Measurements from ENCODE around the gene AR.
"Not testable (repeated sequence)": the region's sequence is repeated elsewhere in the genome, so short reads cannot be mapped to it uniquely, and the experiment has no call there.

AR gene

DNA sequence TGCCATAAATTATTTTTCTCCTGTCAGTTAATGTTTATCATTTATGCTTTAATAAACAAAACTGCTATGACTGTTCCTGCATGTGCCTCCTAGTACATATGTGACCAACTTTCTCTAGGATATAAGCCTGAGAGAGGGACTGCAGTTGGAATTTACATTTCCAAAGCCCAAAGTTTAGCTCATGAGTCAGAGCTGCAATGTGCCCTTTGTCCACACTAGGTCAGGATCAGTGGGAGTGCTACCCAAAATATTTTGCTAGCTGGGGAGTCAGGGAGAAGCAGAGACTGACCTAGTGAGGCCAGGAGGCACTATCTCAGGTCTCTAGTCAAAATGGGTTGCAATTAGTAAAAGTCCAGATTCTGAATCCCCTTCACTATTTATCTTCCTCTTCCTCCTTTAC, 92.7 kb downstream of the AR start:
- H3F3A ChIP-seq (ENCODE audit: low read depth): no peaks in the 10 kb centered on the region
- no peaks in the 10 kb centered on the region for H3K27me3 ChIP-seq (ENCODE audit: insufficient read depth, low read length, poor library complexity, severe bottlenecking)
- H3K9ac ChIP-seq (ENCODE audit: low read depth, low read length, poor library complexity, severe bottlenecking): no peak overlapping the region
- H3K4me3 ChIP-seq (ENCODE audit: low read length, poor library complexity, severe bottlenecking): no peak overlapping the region
- TF ChIP-seq, protein P1, sequence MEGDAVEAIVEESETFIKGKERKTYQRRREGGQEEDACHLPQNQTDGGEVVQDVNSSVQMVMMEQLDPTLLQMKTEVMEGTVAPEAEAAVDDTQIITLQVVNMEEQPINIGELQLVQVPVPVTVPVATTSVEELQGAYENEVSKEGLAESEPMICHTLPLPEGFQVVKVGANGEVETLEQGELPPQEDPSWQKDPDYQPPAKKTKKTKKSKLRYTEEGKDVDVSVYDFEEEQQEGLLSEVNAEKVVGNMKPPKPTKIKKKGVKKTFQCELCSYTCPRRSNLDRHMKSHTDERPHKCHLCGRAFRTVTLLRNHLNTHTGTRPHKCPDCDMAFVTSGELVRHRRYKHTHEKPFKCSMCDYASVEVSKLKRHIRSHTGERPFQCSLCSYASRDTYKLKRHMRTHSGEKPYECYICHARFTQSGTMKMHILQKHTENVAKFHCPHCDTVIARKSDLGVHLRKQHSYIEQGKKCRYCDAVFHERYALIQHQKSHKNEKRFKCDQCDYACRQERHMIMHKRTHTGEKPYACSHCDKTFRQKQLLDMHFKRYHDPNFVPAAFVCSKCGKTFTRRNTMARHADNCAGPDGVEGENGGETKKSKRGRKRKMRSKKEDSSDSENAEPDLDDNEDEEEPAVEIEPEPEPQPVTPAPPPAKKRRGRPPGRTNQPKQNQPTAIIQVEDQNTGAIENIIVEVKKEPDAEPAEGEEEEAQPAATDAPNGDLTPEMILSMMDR (conservative IDR thresholded peaks at IDR 0.05; ENCODE audit: low read length): no peak
- no peak for TF ChIP-seq EZH2phosphoT487 (IDR thresholded peaks at IDR 0.05; ENCODE audit: borderline replicate concordance)
- H3K36me3 ChIP-seq (ENCODE audit: insufficient read depth, low read length): no peaks in the 10 kb centered on the region
- H3K9me2 ChIP-seq (replicated peaks; ENCODE audit: low read depth, low read length): no peaks in the 10 kb centered on the region
- no peak overlapping the region for H3K4me2 ChIP-seq (ENCODE audit: low read depth, low read length, poor library complexity, severe bottlenecking)
- no peaks in the 10 kb centered on the region for H3K4me1 ChIP-seq (ENCODE audit: insufficient read depth, low read length, poor library complexity, severe bottlenecking)
- H3K79me2 ChIP-seq (ENCODE audit: insufficient read depth, low read length): no peaks in the 10 kb centered on the region
- H3K9me3 ChIP-seq (ENCODE audit: insufficient read depth, low read depth, low read length): no peaks in the 10 kb centered on the region
- no peak overlapping the region for H2AFZ ChIP-seq (ENCODE audit: low read length)
- no peaks in the 10 kb centered on the region for H4K20me1 ChIP-seq (ENCODE audit: insufficient read depth, low read length, poor library complexity, severe bottlenecking)

DNA sequence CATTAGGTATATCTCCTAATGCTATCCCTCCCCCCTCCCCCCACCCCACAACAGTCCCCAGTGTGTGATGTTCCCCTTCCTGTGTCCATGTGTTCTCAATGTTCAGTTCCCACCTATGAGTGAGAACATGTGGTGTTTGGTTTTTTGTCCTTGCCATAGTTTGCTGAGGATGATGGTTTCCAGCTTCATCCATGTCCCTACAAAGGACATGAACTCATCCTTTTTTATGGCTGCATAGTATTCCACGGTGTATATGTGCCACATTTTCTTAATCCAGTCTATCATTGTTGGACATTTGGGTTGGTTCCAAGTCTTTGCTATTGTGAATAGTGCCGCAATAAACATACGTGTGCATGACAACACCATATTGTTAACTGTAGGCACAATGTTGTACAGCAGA, 93.5 kb downstream of the AR start:
- H4K20me1 ChIP-seq (ENCODE audit: insufficient read depth, low read length, poor library complexity, severe bottlenecking); H3K4me1 ChIP-seq (ENCODE audit: insufficient read depth, low read length, poor library complexity, severe bottlenecking); H3K9ac ChIP-seq (ENCODE audit: low read depth, low read length, poor library complexity, severe bottlenecking); H3F3A ChIP-seq (ENCODE audit: low read depth); H3K4me2 ChIP-seq (ENCODE audit: low read depth, low read length, poor library complexity, severe bottlenecking); H2AFZ ChIP-seq (ENCODE audit: low read length); H3K9me2 ChIP-seq (replicated peaks; ENCODE audit: low read depth, low read length); H3K27me3 ChIP-seq (ENCODE audit: insufficient read depth, low read length, poor library complexity, severe bottlenecking); H3K4me3 ChIP-seq (ENCODE audit: low read length, poor library complexity, severe bottlenecking); H3K36me3 ChIP-seq (ENCODE audit: insufficient read depth, low read length); H3K79me2 ChIP-seq (ENCODE audit: insufficient read depth, low read length); H3K9me3 ChIP-seq (ENCODE audit: insufficient read depth, low read depth, low read length): not testable (repeated sequence)

DNA sequence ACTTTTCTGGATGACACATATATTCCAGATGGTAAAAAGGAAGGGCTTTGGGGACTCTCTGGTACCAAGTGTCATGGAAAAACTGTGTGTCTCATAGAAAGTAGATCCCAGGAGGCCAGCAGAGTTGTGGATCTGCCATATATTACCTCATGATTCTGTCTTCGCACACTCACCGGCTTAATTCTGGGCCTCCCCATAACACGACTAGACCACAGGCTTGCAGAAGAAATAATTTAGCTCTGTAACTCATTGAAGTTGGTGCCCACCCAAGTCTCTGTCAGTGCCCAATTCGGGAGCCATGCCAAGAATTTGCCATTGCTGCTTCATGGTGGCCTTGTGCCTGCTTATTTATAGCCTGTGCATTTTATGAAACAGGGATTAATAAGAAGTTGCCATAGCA, 104.5 kb downstream of the AR start:
- no peak overlapping the region for H3K4me3 ChIP-seq (ENCODE audit: low read length, poor library complexity, severe bottlenecking)
- H2AFZ ChIP-seq (ENCODE audit: low read length): no peak overlapping the region
- no peaks in the 10 kb centered on the region for H3F3A ChIP-seq (ENCODE audit: low read depth)
- H3K27me3 ChIP-seq (ENCODE audit: insufficient read depth, low read length, poor library complexity, severe bottlenecking): no peaks in the 10 kb centered on the region
- H3K36me3 ChIP-seq (ENCODE audit: insufficient read depth, low read length): no peaks in the 10 kb centered on the region
- no peaks in the 10 kb centered on the region for H3K4me1 ChIP-seq (ENCODE audit: insufficient read depth, low read length, poor library complexity, severe bottlenecking)
- H3K4me2 ChIP-seq (ENCODE audit: low read depth, low read length, poor library complexity, severe bottlenecking): no peak overlapping the region
- H3K79me2 ChIP-seq (ENCODE audit: insufficient read depth, low read length): no peaks in the 10 kb centered on the region
- no peak for TF ChIP-seq EZH2phosphoT487 (IDR thresholded peaks at IDR 0.05; ENCODE audit: borderline replicate concordance)
- TF ChIP-seq, protein P1 (conservative IDR thresholded peaks at IDR 0.05; ENCODE audit: low read length): no peak
- H3K9ac ChIP-seq (ENCODE audit: low read depth, low read length, poor library complexity, severe bottlenecking): no peak overlapping the region
- no peaks in the 10 kb centered on the region for H4K20me1 ChIP-seq (ENCODE audit: insufficient read depth, low read length, poor library complexity, severe bottlenecking)
- H3K9me2 ChIP-seq (replicated peaks; ENCODE audit: low read depth, low read length): no peaks in the 10 kb centered on the region
- H3K9me3 ChIP-seq (ENCODE audit: insufficient read depth, low read depth, low read length): no peaks in the 10 kb centered on the region

DNA sequence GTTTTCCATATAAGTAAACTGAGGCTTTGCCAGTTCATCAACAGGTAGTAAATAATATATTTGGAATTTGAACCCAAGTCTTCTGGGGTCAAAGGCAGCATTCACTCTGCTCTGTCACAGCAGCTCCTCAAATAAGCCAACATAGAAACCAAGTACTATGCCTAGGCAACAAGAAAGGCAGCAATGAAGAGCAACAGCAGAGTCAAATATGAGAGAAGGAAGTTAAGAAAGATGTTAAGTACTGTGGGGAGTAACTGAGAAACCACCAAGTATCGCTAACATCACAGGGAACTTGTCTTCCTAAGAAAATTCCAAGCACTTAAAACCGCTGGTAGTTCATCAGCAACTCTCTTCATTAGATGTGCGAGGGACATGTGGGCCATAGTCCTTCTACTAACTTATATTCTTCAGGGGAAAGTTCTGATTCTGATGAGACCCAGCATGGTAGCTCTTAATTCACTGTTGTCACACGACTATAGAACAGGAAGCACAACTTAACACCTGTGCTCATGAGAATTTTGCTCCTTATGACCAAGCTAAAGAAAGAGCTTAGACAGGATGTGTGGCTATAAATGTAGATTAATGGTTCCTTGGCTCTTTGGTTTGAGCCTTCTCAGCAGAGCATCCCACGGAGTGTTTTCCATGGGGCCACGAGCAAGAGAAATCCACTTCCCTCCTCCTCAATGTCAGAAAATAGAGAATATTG, 107.8 kb downstream of the AR start:
- H3K9ac ChIP-seq (ENCODE audit: low read depth, low read length, poor library complexity, severe bottlenecking): no peak overlapping the region
- H3K27me3 ChIP-seq (ENCODE audit: insufficient read depth, low read length, poor library complexity, severe bottlenecking): no peaks in the 10 kb centered on the region
- H3K4me2 ChIP-seq (ENCODE audit: low read depth, low read length, poor library complexity, severe bottlenecking): no peak overlapping the region
- H3K9me2 ChIP-seq (replicated peaks; ENCODE audit: low read depth, low read length): no peaks in the 10 kb centered on the region
- H3K4me1 ChIP-seq (ENCODE audit: insufficient read depth, low read length, poor library complexity, severe bottlenecking): no peaks in the 10 kb centered on the region
- H2AFZ ChIP-seq (ENCODE audit: low read length): no peak overlapping the region
- H3K79me2 ChIP-seq (ENCODE audit: insufficient read depth, low read length): no peaks in the 10 kb centered on the region
- H3K36me3 ChIP-seq (ENCODE audit: insufficient read depth, low read length): no peaks in the 10 kb centered on the region
- no peaks in the 10 kb centered on the region for H3K9me3 ChIP-seq (ENCODE audit: insufficient read depth, low read depth, low read length)
- no peak for TF ChIP-seq EZH2phosphoT487 (IDR thresholded peaks at IDR 0.05; ENCODE audit: borderline replicate concordance)
- TF ChIP-seq, protein P1 (conservative IDR thresholded peaks at IDR 0.05; ENCODE audit: low read length): no peak
- no peaks in the 10 kb centered on the region for H4K20me1 ChIP-seq (ENCODE audit: insufficient read depth, low read length, poor library complexity, severe bottlenecking)
- no peak overlapping the region for H3K4me3 ChIP-seq (ENCODE audit: low read length, poor library complexity, severe bottlenecking)
- H3F3A ChIP-seq (ENCODE audit: low read depth): no peaks in the 10 kb centered on the region

Data from Loucy (cell line).